HepG2 (cell line): ENCODE data around the gene EFNA2. TPM values are rescaled to one million over a fixed set of nuclear protein-coding genes. Genes with fewer than 3 reads are reported as not detected.
A peak's percentile ranks its signal among the peaks of the same experiment; 100 is the strongest.

Experiments used
- ARNT ChIP-seq: fragments of 450-650 bp; IDR thresholded peaks from 2 replicates; pipeline ENCODE4 v1.6.1; 2017
- ATF1 ChIP-seq: IDR thresholded peaks from 2 replicates; pipeline ENCODE4 v1.6.1; 2016; ENCODE audit warnings: mild to moderate bottlenecking, control low read depth
- ATRX ChIP-seq: sonication (generic); formaldehyde crosslinking; IDR thresholded peaks from 2 replicates; pipeline ENCODE4 v1.4.0; 2020; ENCODE audit warnings: missing genetic modification reagents, borderline replicate concordance
- E2F1 ChIP-seq: sonication (generic); formaldehyde crosslinking; IDR thresholded peaks from 2 replicates; pipeline ENCODE4 v1.5.0; 2020; ENCODE audit warnings: missing genetic modification reagents
- E2F2 ChIP-seq: sonication (generic); formaldehyde crosslinking; IDR thresholded peaks from 2 replicates; pipeline ENCODE4 v1.4.0; 2020; ENCODE audit warnings: missing genetic modification reagents, borderline replicate concordance
- FOXA1 ChIP-seq, 2 experiments: fragments of 450-650 bp in 1 of 2; sonication (generic) in 1 of 2; formaldehyde crosslinking in 1 of 2; IDR thresholded peaks; 2 replicates each; pipeline versions ENCODE4 v1.4.0 to v1.6.1; 2016 to 2020; ENCODE audit warnings: missing genetic modification reagents in 1 of 2
- JDP2 ChIP-seq: sonication (generic); formaldehyde crosslinking; IDR thresholded peaks from 2 replicates; pipeline ENCODE4 v1.8.1; 2022; ENCODE audit warnings: missing genetic modification reagents, borderline replicate concordance
- KDM2A ChIP-seq: sonication (generic); formaldehyde crosslinking; IDR thresholded peaks from 2 replicates; pipeline ENCODE4 v1.4.0; 2020; ENCODE audit warnings: low read depth, missing genetic modification reagents, borderline replicate concordance
- MIXL1 ChIP-seq: IDR thresholded peaks from 2 replicates; pipeline ENCODE4 v1.6.1; 2016
- NPAS2 ChIP-seq: sonication (generic); formaldehyde crosslinking; IDR thresholded peaks from 2 replicates; pipeline ENCODE4 v1.8.0; 2022; ENCODE audit warnings: mild to moderate bottlenecking, missing genetic modification reagents, borderline replicate concordance
- PCBP1 ChIP-seq: fragments of 200-400 bp; formaldehyde crosslinking; IDR thresholded peaks from 2 replicates; pipeline ENCODE4 v1.6.1; 2017; ENCODE audit warnings: mild to moderate bottlenecking, low read depth, low read length, borderline replicate concordance
- REXO4 ChIP-seq: sonication (generic); formaldehyde crosslinking; IDR thresholded peaks from 2 replicates; pipeline ENCODE4 v1.8.0; 2022; ENCODE audit warnings: missing genetic modification reagents, mild to moderate bottlenecking, borderline replicate concordance
- RFXANK ChIP-seq: IDR thresholded peaks from 2 replicates; pipeline ENCODE4 v1.6.1; 2016
- SNAPC2 ChIP-seq: sonication (generic); formaldehyde crosslinking; IDR thresholded peaks from 2 replicates; pipeline ENCODE4 v1.8.1; 2022; ENCODE audit warnings: mild to moderate bottlenecking, missing genetic modification reagents
- XBP1 ChIP-seq: sonication (generic); formaldehyde crosslinking; IDR thresholded peaks from 2 replicates; pipeline ENCODE4 v1.5.0; 2020; ENCODE audit warnings: missing genetic modification reagents
- YEATS4 ChIP-seq: sonication (generic); formaldehyde crosslinking; IDR thresholded peaks from 2 replicates; pipeline ENCODE4 v1.4.0; 2020; ENCODE audit warnings: missing genetic modification reagents, borderline replicate concordance
- ZBTB1 ChIP-seq: sonication (generic); formaldehyde crosslinking; IDR thresholded peaks from 2 replicates; pipeline ENCODE4 v1.4.0; 2020; ENCODE audit warnings: missing genetic modification reagents, borderline replicate concordance
- ZNF275 ChIP-seq: sonication (generic); formaldehyde crosslinking; IDR thresholded peaks from 2 replicates; pipeline ENCODE4 v1.8.0; 2022; ENCODE audit warnings: missing genetic modification reagents, mild to moderate bottlenecking, inconsistent platforms, borderline replicate concordance
- ZNF331 ChIP-seq: sonication (generic); formaldehyde crosslinking; IDR thresholded peaks from 2 replicates; pipeline ENCODE4 v1.4.0; 2020; ENCODE audit warnings: missing genetic modification reagents
- ZNF335 ChIP-seq: sonication (generic); formaldehyde crosslinking; IDR thresholded peaks from 2 replicates; pipeline ENCODE4 v1.4.0; 2020; ENCODE audit warnings: missing genetic modification reagents
- ZNF367 ChIP-seq: sonication (generic); formaldehyde crosslinking; IDR thresholded peaks from 2 replicates; pipeline ENCODE4 v1.4.0; 2020; ENCODE audit warnings: missing genetic modification reagents, borderline replicate concordance
- ZNF562 ChIP-seq: sonication (generic); formaldehyde crosslinking; IDR thresholded peaks from 2 replicates; pipeline ENCODE4 v1.8.0; 2022; ENCODE audit warnings: missing genetic modification reagents, borderline replicate concordance
- ZSCAN25 ChIP-seq: sonication (generic); formaldehyde crosslinking; IDR thresholded peaks from 2 replicates; pipeline ENCODE4 v1.8.0; 2022; ENCODE audit warnings: mild to moderate bottlenecking, missing genetic modification reagents
- polyA plus RNA-seq, 8 experiments: library from polyadenylated mRNA; depleted of rRNA in 3 of 8; stranded (reverse) in 7 of 8; unstranded in 1 of 8; fragments of >200 nt; fragmentation: Illumina TruSeq in 4 of 8; extraction: Trizol in 4 of 8; gene quantifications; 2 replicates each; pipeline versions ENCODE4 v1.2.1 to v1.2.3, GENCODE V29; 2011 to 2016; ENCODE audit warnings: low read depth in 4 of 8, missing spikeins in 1 of 8, mixed read lengths in 1 of 8; ENCODE audit not compliant: insufficient read depth in 1 of 8
- total RNA-seq, 5 experiments: library from RNA; depleted of rRNA; stranded (reverse); fragments of >200 nt; fragmentation: Illumina TruSeq; extraction: Trizol; gene quantifications; 2 replicates each; pipeline ENCODE4 v1.2.3, GENCODE V29; 2016; ENCODE audit warnings: low read depth in 1 of 5

Gene EFNA2
- total and polyA plus RNA-seq, 2 of the 13 experiments (the other 11 are each of a cell fraction or from before 2014, with no cell fraction given), result 6.0 to 9.9 TPM

GRCh38 chr19:1275260-1275975, 10.3 kb upstream of the EFNA2 start, which contains the start of gene FAM174C (continued):
- TF ChIP-seq E2F2 (no peak), ZNF367 (CRISPR knock-in tag) (no peak; the same call in 1 of the 2 replicates), NPAS2 (CRISPR knock-in tag) (no peak), ZSCAN25 (CRISPR knock-in tag) (peak; percentile 78), YEATS4 (CRISPR knock-in tag) (peak; percentile 96), ZNF335 (CRISPR knock-in tag) (no peak), KDM2A (CRISPR knock-in tag) (peak; percentile 99), ATRX (CRISPR knock-in tag) (no peak), ARNT (no peak), ZNF562 (CRISPR knock-in tag) (peak; percentile 65; the same call in 1 of the 2 replicates), REXO4 (CRISPR knock-in tag) (no peak), ATF1 (CRISPR knock-in tag) (no peak), MIXL1 (CRISPR knock-in tag) (no peak), ZBTB1 (CRISPR knock-in tag) (no peak), RFXANK (CRISPR knock-in tag) (no peak), PCBP1 (0 out of 2 replicates have a peak, but pooled peaks have one; percentile 49), ZNF331 (CRISPR knock-in tag) (peak; percentile 22; the same call in 1 of the 2 replicates), FOXA1 (IDR thresholded peaks at IDR 0.05) (no peak), FOXA1 (CRISPR knock-in tag; IDR thresholded peaks at IDR 0.05) (no peak; the same call in 1 of the 2 replicates), JDP2 (CRISPR knock-in tag) (peak; percentile 46; the same call in 1 of the 2 replicates), SNAPC2 (CRISPR knock-in tag) (0 out of 2 replicates have a peak, but pooled peaks have one; percentile 26), ZNF275 (CRISPR knock-in tag) (peak; percentile 16; the same call in 1 of the 2 replicates), E2F1 (CRISPR knock-in tag) (no peak), XBP1 (CRISPR knock-in tag) (no peak)
